ENCODE results near the gene IRF5. TPM values are rescaled to one million over a fixed set of nuclear protein-coding genes. Genes with fewer than 3 reads are reported as not detected.

IRF5 gene
- polyA plus RNA-seq, 1 donor (not counting 4 experiments of a cell fraction or from before 2014, with no cell fraction given), result 0.88 TPM

DNA sequence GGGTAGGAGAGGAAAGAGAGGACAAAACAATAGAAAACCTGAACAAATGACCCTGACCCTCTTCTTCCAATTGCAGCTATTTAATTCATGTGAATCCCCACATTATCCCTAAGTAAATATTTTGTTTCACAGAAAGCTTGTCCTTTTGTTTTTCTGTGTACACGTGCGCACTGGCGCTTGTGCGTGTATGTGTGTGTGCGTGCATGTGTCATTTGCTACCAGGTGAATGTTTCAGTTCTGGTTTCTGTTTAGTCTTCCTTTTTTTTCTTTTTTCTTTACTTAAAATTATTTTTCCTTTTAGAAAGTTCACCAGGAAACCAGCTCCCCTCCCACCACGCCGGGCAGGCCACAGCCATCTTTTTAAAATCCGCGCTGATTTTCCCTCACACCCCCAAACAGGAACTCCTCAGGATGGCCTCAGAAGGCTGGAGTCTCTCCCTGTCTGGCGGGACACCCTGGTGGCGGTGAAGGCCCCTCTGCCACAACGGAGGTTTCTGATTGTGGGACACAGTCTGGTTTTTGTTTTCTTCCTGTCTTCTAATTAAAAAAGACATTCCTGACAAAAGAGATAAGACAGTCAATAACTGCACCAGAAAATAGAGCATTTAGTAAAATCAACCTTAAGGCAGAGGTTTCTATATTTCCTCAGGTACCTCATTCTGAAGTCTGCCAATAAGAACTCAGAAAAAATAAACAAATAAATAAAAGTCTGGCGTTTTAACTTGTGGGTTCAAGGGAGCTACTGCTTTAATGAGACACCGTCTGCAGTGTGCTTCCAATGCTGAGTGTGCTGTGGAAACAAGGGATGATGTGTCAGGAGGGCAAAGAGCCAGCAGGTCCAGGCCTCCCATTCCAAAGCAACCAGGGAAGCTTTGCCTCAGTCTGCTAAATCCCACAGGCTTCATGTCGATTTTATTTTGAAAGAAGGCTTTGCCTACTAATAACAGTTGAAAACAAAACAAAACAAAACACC, 17.4 kb downstream of the IRF5 start:
- dilution Hi-C loops (cut with MboI; ENCODE audit: extremely low pct_ligation_motif_present, low sequenced_read_pairs), result no loop called here
- Histone ChIP-seq H4K20me1 (ENCODE audit: control insufficient read depth, extremely low read depth, insufficient read depth, low read length) (no peaks in the 10 kb centered on the region), H3K9me3 (ENCODE audit: control insufficient read depth, low read depth, low read length) (no peaks in the 10 kb centered on the region), H3K4me1 (ENCODE audit: control insufficient read depth, extremely low read depth, insufficient read depth, low read length) (no peaks in the 10 kb centered on the region), H3K27ac (ENCODE audit: control insufficient read depth, insufficient read depth, low read length) (no peak overlapping the region), H3K4me2 (ENCODE audit: control insufficient read depth, extremely low read depth, insufficient read depth, low read depth, low read length) (no peak overlapping the region), H3K4me3 (ENCODE audit: control insufficient read depth in 2 of 3, extremely low read depth in 1 of 3, insufficient read depth in 2 of 3, low read depth in 1 of 3, low read length in 3 of 3) (no peak overlapping the region), H3K79me2 (ENCODE audit: control insufficient read depth, insufficient read depth, low read length) (no peaks in the 10 kb centered on the region), H3K9me1 (ENCODE audit: control insufficient read depth, extremely low read depth, insufficient read depth, low read length) (no peaks in the 10 kb centered on the region), H3K9ac (ENCODE audit: control insufficient read depth, extremely low read depth, insufficient read depth, low read length) (no peak overlapping the region), H3K27me3 (ENCODE audit: control insufficient read depth, extremely low read depth, insufficient read depth, low read length) (no peaks in the 10 kb centered on the region), H2AFZ (ENCODE audit: control insufficient read depth, low read length) (no peak overlapping the region), H3K36me3 (ENCODE audit: control insufficient read depth in 2 of 2, extremely low read depth in 1 of 2, insufficient read depth in 2 of 2, low read length in 2 of 2) (peaks cover 25 to 42% of the 10 kb centered on the region in 2 experiments)
- TF ChIP-seq EZH2 (IDR thresholded peaks at IDR 0.05; ENCODE audit: low read length), result no peak
- TF ChIP-seq, protein P1, sequence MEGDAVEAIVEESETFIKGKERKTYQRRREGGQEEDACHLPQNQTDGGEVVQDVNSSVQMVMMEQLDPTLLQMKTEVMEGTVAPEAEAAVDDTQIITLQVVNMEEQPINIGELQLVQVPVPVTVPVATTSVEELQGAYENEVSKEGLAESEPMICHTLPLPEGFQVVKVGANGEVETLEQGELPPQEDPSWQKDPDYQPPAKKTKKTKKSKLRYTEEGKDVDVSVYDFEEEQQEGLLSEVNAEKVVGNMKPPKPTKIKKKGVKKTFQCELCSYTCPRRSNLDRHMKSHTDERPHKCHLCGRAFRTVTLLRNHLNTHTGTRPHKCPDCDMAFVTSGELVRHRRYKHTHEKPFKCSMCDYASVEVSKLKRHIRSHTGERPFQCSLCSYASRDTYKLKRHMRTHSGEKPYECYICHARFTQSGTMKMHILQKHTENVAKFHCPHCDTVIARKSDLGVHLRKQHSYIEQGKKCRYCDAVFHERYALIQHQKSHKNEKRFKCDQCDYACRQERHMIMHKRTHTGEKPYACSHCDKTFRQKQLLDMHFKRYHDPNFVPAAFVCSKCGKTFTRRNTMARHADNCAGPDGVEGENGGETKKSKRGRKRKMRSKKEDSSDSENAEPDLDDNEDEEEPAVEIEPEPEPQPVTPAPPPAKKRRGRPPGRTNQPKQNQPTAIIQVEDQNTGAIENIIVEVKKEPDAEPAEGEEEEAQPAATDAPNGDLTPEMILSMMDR (optimal IDR thresholded peaks at IDR 0.05 in 1 of 3, IDR thresholded peaks at IDR 0.05 in 1 of 3, conservative IDR thresholded peaks at IDR 0.05 in 1 of 3; ENCODE audit: extremely low read depth in 1 of 3, insufficient read depth in 2 of 3, low read length in 3 of 3), result no peak
- FAIRE-seq (no peak), DNase-seq (ENCODE audit: low read depth, low spot score) (no peak)

DNA sequence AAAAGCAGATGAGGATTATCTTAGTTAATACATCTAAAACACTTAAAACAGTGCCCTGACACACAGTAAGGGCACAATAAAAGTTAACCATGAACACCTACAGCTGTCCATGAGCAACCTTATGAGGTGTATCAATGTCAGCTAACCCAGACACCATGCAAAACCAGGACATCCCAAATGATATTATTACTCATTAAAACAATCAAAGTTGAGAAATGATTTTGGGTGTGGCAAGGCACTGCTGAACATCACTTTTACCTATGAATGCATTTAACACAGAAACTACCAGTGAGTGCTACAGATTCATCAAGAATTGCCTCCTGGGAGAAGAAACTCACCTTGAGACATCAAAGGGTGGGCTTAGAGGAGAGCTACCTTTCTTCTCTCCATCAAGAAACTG, 18.3 kb downstream of the IRF5 start:
- dilution Hi-C loops (cut with MboI; ENCODE audit: extremely low pct_ligation_motif_present, low sequenced_read_pairs), result no loop called here
- H3K9me1 ChIP-seq (ENCODE audit: control insufficient read depth, extremely low read depth, insufficient read depth, low read length), result no peaks in the 10 kb centered on the region
- DNase-seq (ENCODE audit: low read depth, low spot score), result no peak

More for the DNA sequence above, 18.3 kb downstream of the IRF5 start:
- Histone ChIP-seq H3K27ac (ENCODE audit: control insufficient read depth, insufficient read depth, low read length) (no peak overlapping the region), H3K9me3 (ENCODE audit: control insufficient read depth, low read depth, low read length) (no peaks in the 10 kb centered on the region), H3K4me2 (ENCODE audit: control insufficient read depth, extremely low read depth, insufficient read depth, low read depth, low read length) (no peak overlapping the region), H3K4me1 (ENCODE audit: control insufficient read depth, extremely low read depth, insufficient read depth, low read length) (peaks cover 3% of the 10 kb centered on the region), H3K27me3 (ENCODE audit: control insufficient read depth, extremely low read depth, insufficient read depth, low read length) (no peaks in the 10 kb centered on the region), H2AFZ (ENCODE audit: control insufficient read depth, low read length) (no peak overlapping the region), H3K4me3 (ENCODE audit: control insufficient read depth in 2 of 3, extremely low read depth in 1 of 3, insufficient read depth in 2 of 3, low read depth in 1 of 3, low read length in 3 of 3) (no peak overlapping the region), H3K36me3 (ENCODE audit: control insufficient read depth in 2 of 2, extremely low read depth in 1 of 2, insufficient read depth in 2 of 2, low read length in 2 of 2) (peaks cover 25 to 42% of the 10 kb centered on the region in 2 experiments), H3K9ac (ENCODE audit: control insufficient read depth, extremely low read depth, insufficient read depth, low read length) (no peak overlapping the region), H3K79me2 (ENCODE audit: control insufficient read depth, insufficient read depth, low read length) (no peaks in the 10 kb centered on the region), H4K20me1 (ENCODE audit: control insufficient read depth, extremely low read depth, insufficient read depth, low read length) (no peaks in the 10 kb centered on the region)
- TF ChIP-seq, protein P1 (optimal IDR thresholded peaks at IDR 0.05 in 1 of 3, IDR thresholded peaks at IDR 0.05 in 1 of 3, conservative IDR thresholded peaks at IDR 0.05 in 1 of 3; ENCODE audit: extremely low read depth in 1 of 3, insufficient read depth in 2 of 3, low read length in 3 of 3), result no peak
- TF ChIP-seq EZH2 (IDR thresholded peaks at IDR 0.05; ENCODE audit: low read length), result no peak
- no peak for FAIRE-seq
